ENCODE measurements around the gene KCNIP1.

KCNIP1 gene

DNA sequence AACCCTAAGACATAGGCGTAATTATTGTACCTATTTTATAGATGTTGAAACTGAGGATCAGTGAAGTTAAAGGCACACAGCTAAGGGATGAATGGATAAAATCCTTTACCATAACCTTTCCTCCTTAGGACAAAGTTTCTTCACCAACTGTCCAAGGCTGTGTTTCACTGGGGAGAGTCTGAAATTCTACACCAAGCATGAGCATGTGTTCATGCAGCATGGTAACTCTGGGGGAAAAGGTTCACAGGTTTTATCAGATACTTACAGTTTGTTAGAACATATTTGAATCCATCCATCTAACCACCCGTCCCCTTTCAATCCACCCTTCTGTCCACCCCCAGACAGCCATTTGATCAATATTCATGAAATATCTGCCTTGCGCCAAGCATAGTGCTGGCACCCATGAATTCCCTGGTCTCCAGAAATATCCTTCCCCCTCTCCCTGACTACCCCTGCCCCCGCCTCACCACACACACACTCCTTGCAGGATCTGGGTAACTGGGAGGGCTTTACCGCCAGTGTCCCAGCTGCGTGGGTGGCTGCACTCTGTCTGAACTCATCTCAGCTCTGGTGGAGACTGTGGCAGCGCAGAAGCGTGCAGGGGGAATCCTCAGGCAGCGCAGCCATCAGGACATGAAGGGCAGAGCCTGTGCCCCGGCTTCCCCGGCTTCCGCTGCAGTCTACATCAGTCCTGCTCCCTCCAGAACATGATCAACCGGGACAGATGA is 6.3 kb upstream of the KCNIP1 start:
- Histone ChIP-seq H3K36me3 (ENCODE audit: control insufficient read depth, insufficient read depth, low read length) (no peaks in the 10 kb centered on the region), H3K4me3 (ENCODE audit: low read depth, low read length) (no peak overlapping the region), H3K27me3 (ENCODE audit: control insufficient read depth, insufficient read depth, low read length) (no peaks in the 10 kb centered on the region), H3K9me3 (ENCODE audit: control insufficient read depth, insufficient read depth, low read length) (no peaks in the 10 kb centered on the region), H3K9ac (ENCODE audit: low read depth, low read length) (no peak overlapping the region), H3K4me1 (ENCODE audit: control insufficient read depth, insufficient read depth, low read length) (peaks cover under 1% of the 10 kb centered on the region)

DNA sequence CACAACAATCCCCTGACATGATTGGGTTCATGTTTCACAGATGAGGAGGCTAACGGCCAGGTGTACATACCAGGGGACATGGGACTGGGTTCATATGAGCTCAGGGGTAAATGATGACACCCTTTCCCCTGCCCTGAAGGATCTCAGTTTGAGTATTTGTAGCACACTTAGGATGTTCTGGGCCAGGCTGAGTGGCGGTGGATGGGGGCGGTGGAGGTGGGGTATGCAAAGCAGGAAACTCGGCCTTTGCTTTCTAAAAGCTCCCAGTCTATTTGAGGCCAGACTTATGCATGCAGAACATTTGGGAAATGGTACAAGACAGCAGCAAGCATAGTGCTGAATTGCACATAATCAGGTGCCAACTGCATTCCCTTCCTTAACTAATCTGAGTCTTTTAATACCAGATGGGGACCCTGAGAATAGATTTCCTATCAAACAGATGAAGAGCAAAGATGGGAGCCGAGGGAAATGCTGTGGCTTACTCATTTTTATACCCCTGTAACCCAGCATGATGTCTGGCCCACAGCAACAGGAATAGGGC is 4.9 kb upstream of the KCNIP1 start:
- H3K9me3 ChIP-seq (ENCODE audit: control insufficient read depth, insufficient read depth, low read length): no peaks in the 10 kb centered on the region
- H3K36me3 ChIP-seq (ENCODE audit: control insufficient read depth, insufficient read depth, low read length): no peaks in the 10 kb centered on the region
- no peak overlapping the region for H3K9ac ChIP-seq (ENCODE audit: low read depth, low read length)
- H3K4me1 ChIP-seq (ENCODE audit: control insufficient read depth, insufficient read depth, low read length): peaks cover 2% of the 10 kb centered on the region
- H3K27me3 ChIP-seq (ENCODE audit: control insufficient read depth, insufficient read depth, low read length): peaks cover 4% of the 10 kb centered on the region
- no peak overlapping the region for H3K4me3 ChIP-seq (ENCODE audit: low read depth, low read length)

DNA sequence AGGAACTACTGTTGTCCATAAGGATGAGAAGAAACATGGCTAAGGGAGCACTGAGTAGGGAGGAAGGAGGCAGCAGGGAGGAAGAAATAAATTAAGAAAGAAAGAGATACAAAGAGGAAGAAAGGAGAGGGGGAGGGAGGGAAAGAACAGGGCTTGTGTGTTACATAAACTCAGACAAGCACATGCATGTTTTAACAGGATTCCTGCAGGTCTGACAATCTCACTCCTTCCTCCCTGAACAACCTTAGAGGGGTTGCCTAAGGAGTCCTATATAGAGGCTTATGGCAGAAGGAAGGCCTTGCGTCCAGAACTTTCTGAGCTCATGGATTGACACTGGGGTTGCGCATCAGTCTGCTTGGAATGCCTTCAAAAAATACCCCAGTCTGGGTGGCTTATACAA is 4.2 kb upstream of the KCNIP1 start:
- H3K9ac ChIP-seq (ENCODE audit: low read depth, low read length): no peak overlapping the region
- H3K9me3 ChIP-seq (ENCODE audit: control insufficient read depth, insufficient read depth, low read length): no peaks in the 10 kb centered on the region
- H3K4me1 ChIP-seq (ENCODE audit: control insufficient read depth, insufficient read depth, low read length): peaks cover 2% of the 10 kb centered on the region
- no peaks in the 10 kb centered on the region for H3K36me3 ChIP-seq (ENCODE audit: control insufficient read depth, insufficient read depth, low read length)
- H3K27me3 ChIP-seq (ENCODE audit: control insufficient read depth, insufficient read depth, low read length): peaks cover 10% of the 10 kb centered on the region
- no peak overlapping the region for H3K4me3 ChIP-seq (ENCODE audit: low read depth, low read length)

DNA sequence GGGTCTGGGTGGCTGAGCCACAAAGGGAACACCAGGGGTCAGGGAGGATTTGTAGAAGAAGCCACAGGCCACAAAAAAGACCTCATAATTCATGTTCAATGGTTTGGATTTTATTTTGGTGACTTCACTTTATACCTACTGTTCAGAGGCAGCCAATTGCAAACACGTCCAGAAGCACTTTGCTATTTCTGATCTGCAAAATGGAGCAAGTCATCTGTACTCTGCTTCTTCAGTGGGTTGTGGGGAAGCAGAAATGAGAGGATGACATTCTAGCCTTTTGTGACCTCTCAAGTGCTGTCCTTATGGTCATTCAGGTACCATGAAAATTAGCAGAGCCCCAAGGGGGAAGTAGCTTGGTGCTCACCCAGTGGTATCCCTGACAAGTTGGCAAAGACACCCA is 2.5 kb upstream of the KCNIP1 start:
- H3K4me1 ChIP-seq (ENCODE audit: control insufficient read depth, insufficient read depth, low read length): peaks cover 2% of the 10 kb centered on the region
- no peak overlapping the region for H3K4me3 ChIP-seq (ENCODE audit: low read depth, low read length)
- H3K36me3 ChIP-seq (ENCODE audit: control insufficient read depth, insufficient read depth, low read length): no peaks in the 10 kb centered on the region
- no peaks in the 10 kb centered on the region for H3K9me3 ChIP-seq (ENCODE audit: control insufficient read depth, insufficient read depth, low read length)
- no peak overlapping the region for H3K9ac ChIP-seq (ENCODE audit: low read depth, low read length)
- H3K27me3 ChIP-seq (ENCODE audit: control insufficient read depth, insufficient read depth, low read length): peaks cover 25% of the 10 kb centered on the region

DNA sequence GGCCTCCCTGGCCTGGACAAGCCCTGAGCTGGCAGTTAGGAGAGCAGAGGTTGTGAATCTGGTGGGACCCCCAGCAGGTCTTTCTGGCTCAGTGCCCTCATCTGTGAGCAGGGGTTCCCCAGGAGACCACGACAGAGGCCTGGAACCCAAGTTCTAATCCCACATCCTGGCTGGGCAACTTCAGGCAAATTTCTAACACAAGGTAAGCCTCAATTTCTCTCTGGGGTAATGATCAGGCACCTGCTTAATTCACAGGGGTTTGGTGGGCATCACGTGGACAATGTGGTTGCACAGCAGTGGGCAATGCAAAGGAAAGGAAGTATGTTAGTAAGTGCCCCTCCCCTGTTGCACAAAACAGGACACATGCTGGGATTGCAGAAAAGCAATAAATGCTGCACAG is 1.9 kb upstream of the KCNIP1 start:
- H3K4me1 ChIP-seq (ENCODE audit: control insufficient read depth, insufficient read depth, low read length): peaks cover 2% of the 10 kb centered on the region
- peaks cover 25% of the 10 kb centered on the region for H3K27me3 ChIP-seq (ENCODE audit: control insufficient read depth, insufficient read depth, low read length)
- H3K36me3 ChIP-seq (ENCODE audit: control insufficient read depth, insufficient read depth, low read length): no peaks in the 10 kb centered on the region
- no peak overlapping the region for H3K4me3 ChIP-seq (ENCODE audit: low read depth, low read length)
- no peaks in the 10 kb centered on the region for H3K9me3 ChIP-seq (ENCODE audit: control insufficient read depth, insufficient read depth, low read length)
- H3K9ac ChIP-seq (ENCODE audit: low read depth, low read length): no peak overlapping the region

DNA sequence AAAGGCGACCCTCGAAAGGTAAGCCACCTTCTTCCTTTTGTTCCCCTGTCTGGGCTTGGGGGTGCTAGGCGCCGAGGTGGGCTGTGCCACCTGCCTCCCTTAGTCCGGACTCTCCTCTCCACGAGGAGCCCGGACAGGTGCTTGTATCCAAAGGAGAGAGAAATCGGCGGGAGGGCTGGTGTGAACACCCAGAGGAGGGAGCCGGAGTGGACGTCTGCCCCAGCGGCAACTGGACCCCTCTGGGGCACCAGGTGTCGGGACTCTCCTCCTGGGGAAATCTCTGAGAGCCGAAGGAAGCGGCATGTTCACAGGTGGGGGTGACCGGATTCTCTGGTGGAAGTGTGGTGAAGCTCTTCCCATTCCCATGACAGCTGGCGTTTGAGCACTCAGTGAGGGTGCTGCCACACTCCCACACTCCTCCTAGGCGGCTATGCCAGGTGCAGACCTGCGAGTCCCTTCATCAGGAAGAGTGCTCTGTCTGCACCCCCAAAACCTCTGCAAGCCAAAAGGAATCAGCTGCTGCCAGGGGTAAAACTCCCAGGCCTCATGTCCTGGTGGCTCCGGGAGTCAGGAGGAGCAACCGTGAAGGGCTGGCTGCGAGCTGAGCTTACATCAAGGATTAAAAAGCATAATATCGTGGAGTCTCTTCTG is 921 bp downstream of the KCNIP1 start:
- H3K27me3 ChIP-seq (ENCODE audit: control insufficient read depth, insufficient read depth, low read length): peaks cover 25% of the 10 kb centered on the region
- H3K4me1 ChIP-seq (ENCODE audit: control insufficient read depth, insufficient read depth, low read length): peaks cover 2% of the 10 kb centered on the region
- H3K9me3 ChIP-seq (ENCODE audit: control insufficient read depth, insufficient read depth, low read length): no peaks in the 10 kb centered on the region
- no peaks in the 10 kb centered on the region for H3K36me3 ChIP-seq (ENCODE audit: control insufficient read depth, insufficient read depth, low read length)
- peak overlapping the region; percentile 12 for H3K9ac ChIP-seq (ENCODE audit: low read depth, low read length)
- peak overlapping the region; percentile 46 for H3K4me3 ChIP-seq (ENCODE audit: low read depth, low read length)

DNA sequence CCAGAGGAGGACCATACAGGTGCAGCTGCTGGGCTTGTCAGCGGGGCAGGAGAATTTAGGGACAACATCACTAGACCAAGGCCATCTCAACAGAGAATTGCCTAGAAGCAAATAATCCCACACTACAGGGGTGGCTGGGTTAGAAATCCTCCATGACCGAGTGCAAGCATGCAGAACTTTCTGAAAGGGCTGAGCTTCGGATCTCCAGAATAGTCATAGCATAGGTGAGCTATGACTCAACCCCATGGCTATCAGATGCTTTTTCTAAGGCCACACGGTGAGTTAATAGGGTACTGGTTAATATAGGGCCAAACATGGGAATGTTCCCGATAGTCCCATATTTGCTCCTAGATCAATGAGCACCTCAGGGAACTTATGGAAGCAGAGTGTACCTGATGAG is 4.2 kb downstream of the KCNIP1 start:
- peaks cover 25% of the 10 kb centered on the region for H3K27me3 ChIP-seq (ENCODE audit: control insufficient read depth, insufficient read depth, low read length)
- H3K4me1 ChIP-seq (ENCODE audit: control insufficient read depth, insufficient read depth, low read length): no peaks in the 10 kb centered on the region
- no peaks in the 10 kb centered on the region for H3K9me3 ChIP-seq (ENCODE audit: control insufficient read depth, insufficient read depth, low read length)

DNA sequence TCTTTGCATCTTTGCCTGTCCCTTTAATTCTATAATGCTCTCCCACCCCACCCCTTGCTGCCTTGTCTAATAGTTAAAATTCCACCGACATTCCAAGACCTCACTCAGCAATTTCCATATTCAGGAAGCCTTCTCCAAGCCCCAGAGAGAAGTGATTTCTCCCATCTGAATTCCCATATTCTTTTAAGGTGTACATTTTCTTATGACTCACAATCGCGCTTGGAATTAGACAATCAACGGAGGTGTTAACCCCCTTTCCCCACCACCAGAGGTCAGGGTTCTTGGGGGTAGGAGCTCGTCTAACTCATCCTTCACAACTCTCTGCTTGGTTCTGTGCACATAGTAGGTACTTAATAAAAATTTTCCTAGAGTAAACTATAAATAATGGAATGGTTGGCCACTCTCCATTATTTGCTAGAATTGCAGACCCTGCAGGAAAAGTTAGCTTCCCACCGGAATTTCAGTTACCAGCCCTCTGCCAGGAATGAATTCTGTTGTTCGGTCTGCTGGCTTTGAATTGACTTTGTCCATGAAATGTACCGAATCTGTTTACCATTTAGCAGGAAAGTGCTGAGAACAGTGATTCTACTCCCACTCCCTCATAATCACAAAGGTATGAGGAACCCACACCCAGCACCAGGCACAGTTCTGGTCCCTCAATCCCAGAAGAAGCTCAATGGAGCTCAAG is 5.0 kb downstream of the KCNIP1 start:
- H3K4me3 ChIP-seq (ENCODE audit: low read depth, low read length): no peak overlapping the region
- H3K9ac ChIP-seq (ENCODE audit: low read depth, low read length): no peak overlapping the region
- peaks cover 21% of the 10 kb centered on the region for H3K27me3 ChIP-seq (ENCODE audit: control insufficient read depth, insufficient read depth, low read length)
- no peaks in the 10 kb centered on the region for H3K9me3 ChIP-seq (ENCODE audit: control insufficient read depth, insufficient read depth, low read length)
- no peaks in the 10 kb centered on the region for H3K36me3 ChIP-seq (ENCODE audit: control insufficient read depth, insufficient read depth, low read length)
- H3K4me1 ChIP-seq (ENCODE audit: control insufficient read depth, insufficient read depth, low read length): no peaks in the 10 kb centered on the region

More for the DNA sequence above, 4.2 kb downstream of the KCNIP1 start:
- H3K9ac ChIP-seq (ENCODE audit: low read depth, low read length): no peak overlapping the region
- no peaks in the 10 kb centered on the region for H3K36me3 ChIP-seq (ENCODE audit: control insufficient read depth, insufficient read depth, low read length)
- H3K4me3 ChIP-seq (ENCODE audit: low read depth, low read length): no peak overlapping the region

DNA sequence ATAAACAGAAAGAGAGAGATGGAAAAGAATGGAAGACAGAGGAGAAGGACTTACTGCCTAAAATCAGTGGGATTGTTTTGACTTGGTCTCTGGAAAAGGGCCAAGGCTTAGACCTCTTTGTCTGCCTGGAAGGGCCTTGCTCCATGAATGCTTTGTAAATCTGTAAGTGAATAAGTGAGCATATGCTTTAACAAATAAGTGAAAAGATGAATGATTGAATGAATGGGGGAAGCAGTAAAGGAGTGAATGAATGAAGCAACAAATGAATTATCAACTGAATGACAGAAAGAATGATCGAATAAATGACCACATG is 5.5 kb downstream of the KCNIP1 start:
- Histone ChIP-seq H3K9me3 (ENCODE audit: control insufficient read depth, insufficient read depth, low read length) (no peaks in the 10 kb centered on the region), H3K27me3 (ENCODE audit: control insufficient read depth, insufficient read depth, low read length) (peaks cover 18% of the 10 kb centered on the region), H3K4me1 (ENCODE audit: control insufficient read depth, insufficient read depth, low read length) (no peaks in the 10 kb centered on the region), H3K36me3 (ENCODE audit: control insufficient read depth, insufficient read depth, low read length) (no peaks in the 10 kb centered on the region), H3K9ac (ENCODE audit: low read depth, low read length) (no peak overlapping the region), H3K4me3 (ENCODE audit: low read depth, low read length) (no peak overlapping the region)

DNA sequence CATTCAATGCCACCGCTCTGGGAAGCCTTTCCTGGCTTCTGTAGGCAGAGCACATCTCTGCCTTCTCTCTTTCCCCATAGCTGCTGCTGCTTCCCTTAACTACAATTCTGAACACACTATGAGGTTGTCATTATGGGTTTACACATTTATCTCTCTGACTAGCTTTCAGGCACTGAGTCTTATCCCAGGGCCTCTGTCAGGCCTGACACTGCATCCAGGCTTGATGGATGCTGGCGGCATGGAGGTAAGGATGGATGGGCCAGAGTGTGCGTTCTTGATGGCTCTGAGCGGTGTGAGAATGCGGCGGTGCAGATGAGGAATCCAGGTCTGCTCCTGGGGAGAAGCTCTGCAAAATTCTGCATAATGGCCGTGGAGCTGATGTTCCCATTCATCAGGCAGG is 6.3 kb downstream of the KCNIP1 start:
- Histone ChIP-seq H3K36me3 (ENCODE audit: control insufficient read depth, insufficient read depth, low read length) (no peaks in the 10 kb centered on the region), H3K9ac (ENCODE audit: low read depth, low read length) (no peak overlapping the region), H3K27me3 (ENCODE audit: control insufficient read depth, insufficient read depth, low read length) (peaks cover 10% of the 10 kb centered on the region), H3K9me3 (ENCODE audit: control insufficient read depth, insufficient read depth, low read length) (no peaks in the 10 kb centered on the region), H3K4me1 (ENCODE audit: control insufficient read depth, insufficient read depth, low read length) (no peaks in the 10 kb centered on the region), H3K4me3 (ENCODE audit: low read depth, low read length) (no peak overlapping the region)

DNA sequence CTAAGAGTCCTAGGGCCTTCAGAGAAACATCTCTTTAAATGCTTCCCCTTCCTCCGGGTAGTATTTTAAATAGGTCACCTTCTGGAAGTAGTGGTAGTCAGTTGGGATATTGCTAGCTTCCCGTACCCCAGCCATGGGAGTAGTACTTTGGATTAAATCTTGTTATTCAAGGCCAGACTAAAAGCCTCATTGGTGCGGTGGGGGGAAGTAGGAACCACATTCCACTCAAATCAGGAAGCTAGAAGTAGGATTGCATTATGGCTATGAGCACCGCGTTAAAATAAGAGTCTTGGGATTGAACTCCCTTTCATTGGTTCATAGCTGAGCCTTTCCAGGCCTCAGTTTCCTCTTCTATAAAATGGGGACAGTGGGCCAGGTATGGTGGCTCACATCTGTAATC is 6.7 kb downstream of the KCNIP1 start:
- H3K9me3 ChIP-seq (ENCODE audit: control insufficient read depth, insufficient read depth, low read length): no peaks in the 10 kb centered on the region

More for the DNA sequence above, 6.7 kb downstream of the KCNIP1 start:
- Histone ChIP-seq H3K4me1 (ENCODE audit: control insufficient read depth, insufficient read depth, low read length) (no peaks in the 10 kb centered on the region), H3K4me3 (ENCODE audit: low read depth, low read length) (no peak overlapping the region), H3K36me3 (ENCODE audit: control insufficient read depth, insufficient read depth, low read length) (no peaks in the 10 kb centered on the region), H3K27me3 (ENCODE audit: control insufficient read depth, insufficient read depth, low read length) (peaks cover 6% of the 10 kb centered on the region), H3K9ac (ENCODE audit: low read depth, low read length) (no peak overlapping the region)
